Mucosa of gallbladder (tissue), 1 donor: Measurements from ENCODE around the gene ALG9. TPM values are rescaled to one million over a fixed set of nuclear protein-coding genes. Genes with fewer than 3 reads are reported as not detected.

Source experiments
- DNase-seq: peaks from one replicate; pipeline ENCODE4 v3.0.0-alpha.2; 2020; ENCODE audit warnings: low spot score
- total RNA-seq: library from RNA; stranded (reverse); gene quantifications from one replicate; pipeline ENCODE4 v1.2.1, GENCODE V29; 2021
- donor health status: DM: no; HTN: no; CAD: no.

Gene ALG9
- total RNA-seq, 1 donor from 2014 or later = 42.4 TPM

DNA sequence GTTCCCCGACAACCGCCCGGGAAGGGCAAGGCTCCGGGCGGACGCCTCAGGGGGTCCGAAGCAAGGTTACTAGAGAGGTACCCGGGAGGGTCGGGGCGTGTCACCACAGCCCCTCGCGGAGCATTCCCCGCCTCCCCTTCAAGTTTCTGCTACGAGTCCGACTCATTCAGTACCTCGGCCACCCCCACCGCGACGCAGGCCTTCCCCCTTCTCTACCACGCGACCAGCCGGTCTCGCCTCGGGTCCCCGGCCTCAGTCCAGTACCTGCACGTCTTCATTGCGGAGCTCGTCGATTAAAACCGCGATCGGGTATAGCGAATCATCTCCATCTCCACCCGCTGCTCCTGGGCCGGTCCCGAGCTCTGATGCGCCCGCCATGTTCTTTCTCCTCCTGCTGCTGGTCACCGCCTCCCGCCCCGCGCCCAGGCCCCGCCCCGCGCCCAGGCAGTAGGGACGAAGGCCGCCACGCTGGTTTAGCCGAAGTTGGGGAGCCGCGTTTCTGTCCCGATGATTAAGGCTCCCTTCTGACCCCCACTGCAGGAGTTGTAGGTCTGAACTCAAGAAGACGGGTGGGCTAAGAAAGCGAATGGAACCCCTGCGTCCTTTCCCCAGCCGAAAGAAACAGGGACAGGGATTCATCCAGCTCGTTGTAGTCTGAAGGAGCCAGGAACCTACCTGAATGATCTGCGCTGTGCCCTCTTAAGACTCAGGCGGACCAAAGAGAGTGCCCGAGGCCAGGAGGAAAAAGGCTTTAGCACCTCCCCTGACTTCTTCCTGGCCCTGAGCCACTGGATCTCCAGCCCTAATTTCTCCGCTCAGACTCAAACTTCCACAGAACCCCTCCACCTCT is 105.2 kb downstream of the ALG9 start, which contains the start of gene PPP2R1B:
PPP2R1B (minus strand) TSS at position 406 of the 850 bp plus-strand sequence; CDS start at position 378, 28 bp downstream.
- peak; percentile 69 for DNase-seq

DNA sequence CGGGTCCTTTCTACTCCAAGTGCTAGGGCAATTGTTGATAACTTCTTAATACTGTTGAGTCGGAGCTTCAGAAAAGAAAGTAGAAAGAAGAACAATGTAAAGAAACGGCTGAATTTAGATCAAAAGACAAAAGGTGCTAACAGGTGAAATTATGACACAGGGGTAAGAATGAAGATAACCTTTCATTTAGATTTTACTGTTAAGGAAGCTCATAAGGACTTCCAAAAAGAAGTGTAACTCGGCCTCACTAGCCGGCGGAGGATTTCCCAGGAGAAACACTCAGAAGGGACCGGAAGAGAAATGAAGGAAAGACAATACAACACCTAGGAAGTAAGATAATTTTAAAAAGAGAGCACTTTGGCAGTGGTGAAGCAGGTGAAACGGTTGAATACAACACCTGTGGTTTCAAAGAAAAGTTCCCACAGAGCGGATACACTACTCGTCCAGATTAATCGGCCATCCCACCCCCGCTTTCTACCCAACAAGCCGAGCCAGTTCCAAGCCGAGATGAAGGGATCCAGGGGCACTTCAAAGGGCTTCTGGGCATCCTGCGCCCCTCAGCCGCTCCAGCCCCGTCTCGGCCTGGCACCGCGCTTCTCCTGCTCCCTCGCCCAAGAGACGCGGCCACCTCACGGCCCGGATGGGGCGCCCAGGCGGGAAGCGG is 105.9 kb downstream of the ALG9 start:
- DNase-seq = no peak

GRCh38 chr11:111764621-111765020 is 106.8 kb downstream of the ALG9 start:
- no peak for DNase-seq

GRCh38 chr11:111762981-111763643 is 108.3 kb downstream of the ALG9 start:
- no peak for DNase-seq

GRCh38 chr11:111762526-111762925 is 108.9 kb downstream of the ALG9 start:
- DNase-seq = no peak

- no peak for DNase-seq
Measured at GRCh38 chr11:111761036-111761435, 110.3 kb downstream of the ALG9 start.

DNA sequence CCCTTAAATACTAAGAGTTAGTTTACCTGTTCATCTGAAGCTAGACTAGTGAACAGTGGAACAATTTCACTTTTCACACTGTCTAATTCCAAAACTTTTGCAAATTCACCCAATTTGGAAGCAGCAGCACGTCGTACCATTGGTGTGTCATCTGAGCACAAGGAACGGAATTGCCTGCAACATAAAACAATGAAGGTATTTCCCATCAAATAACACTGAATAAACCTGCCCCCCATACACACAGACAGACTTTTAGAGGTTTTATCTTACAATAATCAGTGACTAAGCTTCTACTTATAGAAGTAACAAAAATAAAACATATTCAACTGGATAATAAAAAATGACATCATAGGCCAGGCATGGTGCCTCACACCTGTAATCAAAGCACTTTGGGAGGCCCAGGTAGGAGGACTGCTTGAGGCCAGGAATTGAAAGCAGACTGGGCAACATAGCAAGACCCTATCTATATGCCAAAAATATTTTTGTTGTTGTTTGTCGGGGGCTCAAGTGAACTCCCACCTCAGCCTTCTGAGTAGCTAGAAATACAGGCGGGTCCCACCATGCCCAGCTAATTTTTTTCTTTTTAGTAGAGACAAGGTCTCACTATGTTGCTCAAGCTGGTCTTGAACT is 111.5 kb downstream of the ALG9 start:
- no peak for DNase-seq

- no peak for DNase-seq
Measured at GRCh38 chr11:111759376-111759775, 112.0 kb downstream of the ALG9 start.

- no peak for DNase-seq
Measured at GRCh38 chr11:111756097-111756496, 115.3 kb downstream of the ALG9 start.

- DNase-seq = no peak
Measured at GRCh38 chr11:111749646-111750045, 121.7 kb downstream of the ALG9 start.

DNA sequence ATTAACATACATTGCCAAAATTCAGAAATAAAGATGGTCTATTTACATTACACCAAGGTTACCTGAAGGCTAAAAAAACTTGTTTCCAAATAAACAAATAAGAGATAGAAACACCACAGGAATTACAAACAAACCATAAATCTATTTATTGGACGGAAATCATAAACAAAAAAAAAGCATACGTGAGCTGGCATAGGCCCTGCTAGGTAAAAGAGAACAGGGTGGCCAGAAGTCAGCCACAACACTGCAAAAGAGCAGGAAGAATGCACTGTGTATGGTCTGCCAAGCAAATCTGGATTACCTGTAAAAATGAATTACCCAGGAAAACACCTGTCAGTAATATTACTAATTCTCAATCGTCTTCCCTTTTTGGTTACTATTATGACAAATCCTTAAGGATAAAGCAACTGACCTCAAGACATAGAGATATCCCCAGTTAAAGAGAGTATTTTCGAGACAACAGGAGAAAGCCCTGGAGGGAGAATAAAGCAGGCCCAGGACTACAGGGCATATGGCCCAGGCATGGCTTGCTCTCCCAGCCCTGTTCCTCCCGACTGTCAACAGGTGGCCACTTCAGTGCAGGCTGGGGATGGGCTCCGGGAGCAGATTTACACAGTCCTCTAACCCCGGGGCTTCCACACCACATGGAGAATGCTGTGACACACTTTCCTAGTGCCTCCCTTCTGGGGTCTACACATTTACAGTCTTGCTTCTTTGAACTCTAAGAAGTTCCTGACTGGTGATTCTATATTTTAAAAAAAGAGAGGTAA is 123.2 kb downstream of the ALG9 start:
- no peak for DNase-seq

DNA sequence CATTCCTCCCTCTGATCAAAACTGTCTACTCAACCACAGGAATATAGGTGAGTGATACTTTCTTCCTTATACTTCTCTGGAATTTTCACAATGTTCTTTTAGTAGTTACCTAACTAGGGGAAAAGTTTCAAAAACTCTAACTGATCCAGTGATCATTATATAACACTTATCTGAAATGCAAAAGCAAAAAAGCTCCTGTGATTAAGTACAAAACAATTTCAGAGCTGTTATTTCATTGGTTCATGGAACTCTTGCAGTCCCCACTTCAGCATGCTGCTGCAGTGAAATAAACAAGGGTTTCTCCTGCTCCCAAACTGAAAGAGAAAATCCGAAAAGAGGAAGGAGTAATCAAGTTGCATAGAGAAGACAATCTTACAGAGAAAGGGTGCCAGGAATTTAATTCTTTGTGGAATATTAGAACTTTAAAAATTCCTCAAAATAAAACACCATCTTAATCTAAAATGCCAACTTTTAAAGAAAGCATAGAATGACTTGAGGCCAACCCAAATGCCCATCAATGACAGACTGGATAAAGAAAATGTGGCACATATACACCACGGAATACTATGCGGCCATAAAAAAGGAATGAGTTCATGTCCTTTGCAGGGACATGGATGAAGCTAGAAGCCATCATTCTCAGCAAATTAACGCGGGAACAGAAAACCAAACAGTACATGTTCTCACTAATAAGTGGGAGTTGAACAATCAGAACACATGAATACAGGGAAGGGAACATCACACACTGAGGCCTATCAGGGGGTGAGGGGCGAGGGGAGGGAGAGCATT is 125.5 kb downstream of the ALG9 start:
- DNase-seq = no peak

DNA sequence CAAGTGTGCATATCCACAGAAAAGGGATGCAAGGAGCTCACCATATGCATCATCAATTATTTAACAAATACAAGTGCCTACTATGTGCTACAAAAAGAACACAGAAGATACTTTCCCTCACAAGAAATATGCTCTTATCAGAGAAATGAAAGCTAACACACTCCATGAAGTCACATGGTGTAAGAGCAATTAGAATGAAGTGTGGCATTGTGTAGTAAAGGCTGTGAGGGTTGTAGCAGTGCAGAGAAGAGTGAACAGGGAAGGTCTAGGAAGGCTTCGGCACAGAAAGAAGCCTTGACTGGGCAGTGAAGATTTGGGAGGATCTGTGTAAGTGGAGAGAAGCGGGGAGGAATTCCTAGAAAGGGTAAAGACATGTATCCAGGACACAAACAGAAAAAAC is 127.7 kb downstream of the ALG9 start:
- no peak for DNase-seq

- no peak for DNase-seq
Measured at GRCh38 chr11:111741751-111742150, 129.6 kb downstream of the ALG9 start.

DNA sequence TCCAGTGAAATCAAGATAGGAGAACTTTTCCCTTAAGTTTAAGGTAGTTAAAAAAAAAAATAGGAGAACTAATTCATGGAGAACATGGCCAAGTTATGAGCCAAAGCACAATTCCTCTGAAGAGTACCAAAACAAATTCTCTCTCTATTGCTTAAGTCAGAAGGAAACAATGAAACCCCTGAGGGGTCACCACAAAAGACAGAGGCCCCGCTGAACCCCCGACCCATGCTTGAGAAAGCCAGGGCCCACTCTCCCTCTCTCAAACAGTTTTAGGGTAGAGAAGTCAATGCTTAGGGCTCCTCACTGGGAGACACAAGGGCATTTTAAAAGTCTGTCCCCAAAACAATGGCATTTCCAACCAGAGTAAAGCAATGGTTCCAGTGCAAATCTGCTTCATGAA is 132.1 kb downstream of the ALG9 start:
- DNase-seq = no peak

DNA sequence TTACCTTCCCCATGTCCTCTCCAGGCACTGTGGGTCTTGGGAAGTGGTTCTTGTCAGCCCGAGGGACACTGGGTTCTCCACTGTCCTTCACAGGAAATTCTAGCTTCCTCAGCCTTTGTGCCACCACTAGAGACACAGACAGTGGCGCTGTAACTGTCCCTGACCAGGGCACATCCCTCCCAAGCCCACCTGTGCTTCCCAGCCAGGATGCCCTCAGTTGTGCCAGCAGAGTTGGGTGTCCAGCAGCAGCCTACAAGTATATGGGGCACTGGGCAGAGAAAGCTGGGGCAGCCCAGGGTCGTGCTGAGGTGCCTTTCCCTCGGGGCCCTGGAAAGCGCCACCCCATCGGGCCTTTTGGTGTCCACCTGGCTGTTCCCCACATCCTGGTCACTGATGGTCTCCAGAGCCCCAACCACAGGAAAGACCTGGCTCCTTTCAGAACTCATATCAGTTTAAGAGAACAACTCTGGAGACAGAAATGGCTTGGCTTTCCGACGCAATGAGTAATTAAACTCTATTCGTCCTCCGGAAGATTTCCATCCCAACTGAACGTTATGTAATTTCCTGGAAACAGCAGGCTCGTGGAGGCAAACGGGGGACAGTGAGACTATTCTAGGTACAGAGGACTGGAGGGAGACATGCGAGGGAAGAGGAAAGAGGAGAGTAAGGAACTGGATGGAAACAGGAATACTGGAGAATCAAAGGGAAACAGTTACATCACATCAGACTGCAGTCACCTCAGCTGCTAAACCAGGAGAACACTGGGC is 133.8 kb downstream of the ALG9 start:
- DNase-seq = no peak

DNA sequence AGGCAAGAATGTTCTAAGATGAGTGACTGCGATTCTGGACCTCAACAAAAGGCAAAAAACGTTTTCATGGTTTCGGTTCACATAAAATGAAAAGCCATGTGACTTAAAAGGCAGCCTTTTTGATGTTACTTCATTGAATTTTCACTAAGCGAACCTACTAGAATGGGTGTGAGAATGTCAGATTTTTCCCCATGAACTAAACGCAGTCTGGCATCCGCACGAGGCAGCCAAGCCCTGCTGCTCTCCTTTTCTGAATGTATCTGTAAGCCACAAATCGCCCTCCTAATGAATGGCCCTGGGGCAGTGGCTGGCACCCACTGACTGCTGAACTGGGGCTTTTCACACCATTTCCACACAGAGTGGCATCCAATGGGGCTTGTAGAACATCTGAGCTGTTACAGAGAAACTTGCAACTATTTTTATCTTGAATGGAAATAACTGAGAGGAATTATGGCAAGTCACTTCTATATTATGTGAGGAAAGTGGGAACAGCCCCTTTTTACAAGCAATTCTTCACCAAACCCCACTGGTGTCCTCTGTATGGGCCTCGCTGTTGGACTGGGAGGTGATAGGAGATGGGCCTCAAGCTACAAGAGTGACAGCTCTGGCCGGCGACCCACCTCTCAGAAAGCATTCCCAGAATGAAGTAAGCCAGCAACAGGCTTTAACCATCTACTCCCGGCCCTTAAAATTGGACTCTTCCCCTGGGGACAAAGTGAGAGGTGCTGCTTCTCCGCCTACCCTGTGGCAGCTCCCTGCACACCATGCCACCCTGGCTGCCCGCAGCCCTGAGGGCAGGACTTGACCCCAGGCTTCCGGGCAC is 134.5 kb downstream of the ALG9 start:
- no peak for DNase-seq
